ENCODE measurements around the gene TYW1B. TPM values are rescaled to one million over a fixed set of nuclear protein-coding genes. Genes with fewer than 3 reads are reported as not detected.
"Not testable (repeated sequence)": the region's sequence is repeated elsewhere in the genome, so short reads cannot be mapped to it uniquely, and the experiment has no call there.

TYW1B gene
- polyA plus RNA-seq, 3 donors: 0.17 to 2.9 (median 0.31) TPM

DNA sequence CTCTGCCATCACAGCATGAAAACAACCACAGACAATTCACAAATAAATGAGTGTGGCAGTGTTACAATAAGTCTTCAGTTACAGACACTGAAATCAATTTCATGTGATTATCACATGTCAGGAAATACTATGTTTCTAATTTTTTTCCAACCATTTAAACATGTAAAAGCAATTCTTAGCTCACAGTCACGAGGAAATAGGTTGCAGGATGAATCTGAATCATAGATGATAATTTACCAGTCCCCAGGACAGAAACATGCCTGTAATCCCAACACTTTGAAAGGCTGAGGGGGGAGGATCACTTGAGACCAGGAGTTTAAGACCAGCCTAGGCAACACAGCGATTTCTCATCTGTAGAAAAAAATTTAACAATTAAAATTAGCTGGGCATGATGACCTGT is 283.5 kb downstream of the TYW1B start:
- H3K9me3 Mint-ChIP-seq; H3K27ac Mint-ChIP-seq; H4K20me1 ChIP-seq (ENCODE audit: insufficient read depth, low read length); H2AFZ ChIP-seq (ENCODE audit: insufficient read depth, low read depth, low read length, poor library complexity, severe bottlenecking); H3K27me3 Mint-ChIP-seq (ENCODE audit: low read depth in 3 of 3); H3K4me3 ChIP-seq (replicated peaks in 1 of 3; ENCODE audit: low read depth in 2 of 3, low read length in 3 of 3); H3K4me1 Mint-ChIP-seq; DNase-seq; H3K9ac ChIP-seq (ENCODE audit: insufficient read depth, low read length, poor library complexity, severe bottlenecking); H3K36me3 ChIP-seq (replicated peaks in 1 of 2; ENCODE audit: control insufficient read depth in 1 of 2, insufficient read depth in 2 of 2, low read length in 2 of 2); H3K27me3 ChIP-seq (ENCODE audit: control insufficient read depth in 2 of 2, insufficient read depth in 2 of 2, low read length in 2 of 2); H3K4me3 Mint-ChIP-seq; H3K4me2 ChIP-seq (replicated peaks; ENCODE audit: extremely low read depth, low read length, poor library complexity, severe bottlenecking); H3K9me3 ChIP-seq (replicated peaks in 1 of 2; ENCODE audit: control insufficient read depth in 1 of 2, insufficient read depth in 1 of 2, low read length in 2 of 2); H3K79me2 ChIP-seq (ENCODE audit: insufficient read depth, low read length); intact Hi-C loops (cut with micrococcal nuclease); H3K27ac ChIP-seq (ENCODE audit: low read depth in 1 of 2, low read length in 2 of 2); H3K4me1 ChIP-seq (ENCODE audit: control insufficient read depth in 1 of 2, insufficient read depth in 2 of 2, low read length in 2 of 2); H3K36me3 Mint-ChIP-seq: not testable (repeated sequence)
- no CpG with 5 or more reads among the region's 2 CpGs for WGBS (ENCODE audit: insufficient coverage)

DNA sequence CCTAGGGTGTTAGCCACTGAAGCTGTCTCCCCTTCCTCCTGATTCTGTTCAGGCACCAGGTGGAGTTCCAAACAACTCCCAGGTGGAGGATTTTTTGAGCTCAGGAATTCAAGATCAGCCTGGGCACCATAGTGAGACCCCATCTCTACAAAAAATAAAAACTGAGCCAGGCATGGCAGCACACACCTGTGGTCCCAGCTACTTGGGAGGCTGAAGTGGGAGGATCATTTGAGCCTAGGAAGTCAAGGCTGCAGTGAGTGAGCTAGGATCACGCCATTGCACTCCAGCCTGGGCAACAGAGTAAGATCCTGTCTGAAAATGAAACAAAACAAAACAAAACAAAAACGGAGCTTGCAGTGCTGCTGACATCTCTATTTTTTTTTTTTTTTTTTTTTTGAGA is 287.1 kb downstream of the TYW1B start:
- H3K4me3 Mint-ChIP-seq: no peak overlapping the region
- no peak for DNase-seq
- H3K27ac Mint-ChIP-seq: peak overlapping the region in 1 of 7 donors; percentile 18
- no peaks in the 10 kb centered on the region for H3K27me3 ChIP-seq (ENCODE audit: control insufficient read depth in 2 of 2, insufficient read depth in 2 of 2, low read length in 2 of 2)
- H3K9me3 Mint-ChIP-seq: peaks cover 0 to 3% (median 0%) of the 10 kb centered on the region in 7 donors
- H3K9ac ChIP-seq (ENCODE audit: insufficient read depth, low read length, poor library complexity, severe bottlenecking): no peak overlapping the region
- no peaks in the 10 kb centered on the region for H3K4me1 ChIP-seq (ENCODE audit: control insufficient read depth in 1 of 2, insufficient read depth in 2 of 2, low read length in 2 of 2)
- H3K36me3 Mint-ChIP-seq: no peaks in the 10 kb centered on the region
- no peak overlapping the region for H3K4me3 ChIP-seq (replicated peaks in 1 of 3; ENCODE audit: low read depth in 2 of 3, low read length in 3 of 3)
- H3K9me3 ChIP-seq (replicated peaks in 1 of 2; ENCODE audit: control insufficient read depth in 1 of 2, insufficient read depth in 1 of 2, low read length in 2 of 2): no peaks in the 10 kb centered on the region
- H3K79me2 ChIP-seq (ENCODE audit: insufficient read depth, low read length): no peaks in the 10 kb centered on the region
- H4K20me1 ChIP-seq (ENCODE audit: insufficient read depth, low read length): no peaks in the 10 kb centered on the region
- H3K27ac ChIP-seq (ENCODE audit: low read depth in 1 of 2, low read length in 2 of 2): no peak overlapping the region
- H3K27me3 Mint-ChIP-seq (ENCODE audit: low read depth in 3 of 3): no peaks in the 10 kb centered on the region
- no peaks in the 10 kb centered on the region for H3K4me1 Mint-ChIP-seq
- no peak overlapping the region for H3K4me2 ChIP-seq (replicated peaks; ENCODE audit: extremely low read depth, low read length, poor library complexity, severe bottlenecking)
- no peak overlapping the region for H2AFZ ChIP-seq (ENCODE audit: insufficient read depth, low read depth, low read length, poor library complexity, severe bottlenecking)
- intact Hi-C loops (cut with micrococcal nuclease): no loop called here
- WGBS (ENCODE audit: insufficient coverage): no CpG with 5 or more reads among the region's 2 CpGs
- TF ChIP-seq, protein P1, sequence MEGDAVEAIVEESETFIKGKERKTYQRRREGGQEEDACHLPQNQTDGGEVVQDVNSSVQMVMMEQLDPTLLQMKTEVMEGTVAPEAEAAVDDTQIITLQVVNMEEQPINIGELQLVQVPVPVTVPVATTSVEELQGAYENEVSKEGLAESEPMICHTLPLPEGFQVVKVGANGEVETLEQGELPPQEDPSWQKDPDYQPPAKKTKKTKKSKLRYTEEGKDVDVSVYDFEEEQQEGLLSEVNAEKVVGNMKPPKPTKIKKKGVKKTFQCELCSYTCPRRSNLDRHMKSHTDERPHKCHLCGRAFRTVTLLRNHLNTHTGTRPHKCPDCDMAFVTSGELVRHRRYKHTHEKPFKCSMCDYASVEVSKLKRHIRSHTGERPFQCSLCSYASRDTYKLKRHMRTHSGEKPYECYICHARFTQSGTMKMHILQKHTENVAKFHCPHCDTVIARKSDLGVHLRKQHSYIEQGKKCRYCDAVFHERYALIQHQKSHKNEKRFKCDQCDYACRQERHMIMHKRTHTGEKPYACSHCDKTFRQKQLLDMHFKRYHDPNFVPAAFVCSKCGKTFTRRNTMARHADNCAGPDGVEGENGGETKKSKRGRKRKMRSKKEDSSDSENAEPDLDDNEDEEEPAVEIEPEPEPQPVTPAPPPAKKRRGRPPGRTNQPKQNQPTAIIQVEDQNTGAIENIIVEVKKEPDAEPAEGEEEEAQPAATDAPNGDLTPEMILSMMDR (IDR thresholded peaks at IDR 0.05): no peak
- no peaks in the 10 kb centered on the region for H3K36me3 ChIP-seq (replicated peaks in 1 of 2; ENCODE audit: control insufficient read depth in 1 of 2, insufficient read depth in 2 of 2, low read length in 2 of 2)
